Measurements from ENCODE around the gene C22orf31.

The C22orf31 gene

DNA sequence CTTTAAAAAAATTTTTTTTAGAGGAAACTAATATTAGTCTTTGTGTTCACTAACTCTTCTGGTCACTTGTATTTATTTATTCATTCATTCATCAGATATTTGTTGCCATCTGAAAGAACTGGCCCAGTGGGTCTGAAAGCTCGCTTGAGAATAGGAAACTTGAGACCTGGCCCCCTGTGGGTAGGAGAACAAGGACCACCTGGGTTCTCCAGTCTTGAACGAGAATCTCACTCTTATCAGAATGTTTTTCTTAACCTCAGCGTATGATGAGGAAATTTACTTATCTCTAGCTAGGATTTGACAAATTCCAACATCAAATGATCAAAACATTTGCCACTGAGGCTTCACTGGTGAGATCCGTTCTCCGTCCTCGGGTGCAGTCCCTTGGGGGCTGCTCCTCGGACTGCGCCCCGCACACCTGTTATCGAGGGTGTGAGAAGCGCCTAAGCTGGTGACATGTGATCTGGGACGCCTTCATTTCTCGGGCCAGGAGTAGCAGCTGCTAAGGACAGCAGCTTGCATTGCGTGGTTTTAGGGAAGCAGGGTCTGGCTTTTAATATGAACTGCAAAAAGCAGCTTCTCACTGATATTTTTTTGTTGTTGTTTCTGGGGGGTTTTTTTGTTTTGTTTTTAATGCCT lies 6.3 kb downstream of the C22orf31 start:
- Histone ChIP-seq H4K8ac (ENCODE audit: low read depth, low read length) (no peak overlapping the region), H2BK5ac (ENCODE audit: low read length) (no peak overlapping the region), H2BK120ac (ENCODE audit: low read depth, low read length) (no peak overlapping the region), H2BK12ac (ENCODE audit: low read length) (no peak overlapping the region), H3K4me2 (ENCODE audit: insufficient read depth, low read length, poor library complexity, severe bottlenecking) (no peak overlapping the region), H3K9me3 (replicated peaks in 1 of 2; ENCODE audit: control insufficient read depth in 2 of 2, insufficient read depth in 1 of 2, low read depth in 1 of 2, low read length in 2 of 2) (no peaks in the 10 kb centered on the region), H3K18ac (ENCODE audit: low read length) (no peak overlapping the region), H3K9ac (ENCODE audit: low read depth, low read length, poor library complexity) (no peak overlapping the region), H2AFZ (ENCODE audit: low read length) (no peak overlapping the region), H2BK15ac (ENCODE audit: low read length) (no peak overlapping the region), H3K36me3 (replicated peaks in 1 of 2; ENCODE audit: control insufficient read depth in 2 of 2, insufficient read depth in 2 of 2, low read length in 2 of 2) (peaks cover 8 to 39% of the 10 kb centered on the region in 2 donors), H4K91ac (ENCODE audit: low read depth, low read length, poor library complexity) (no peak overlapping the region), H3K23ac (ENCODE audit: low read depth, low read length, poor library complexity) (no peak overlapping the region), H3K4ac (ENCODE audit: low read length) (no peak overlapping the region), H3K14ac (ENCODE audit: low read length) (peak overlapping the region; percentile 39), H3K79me1 (ENCODE audit: low read depth, low read length) (no peaks in the 10 kb centered on the region), H2AK5ac (ENCODE audit: low read depth, low read length) (no peak overlapping the region), H3K27ac (replicated peaks; ENCODE audit: low read length) (no peak overlapping the region), H3K27me3 (ENCODE audit: control insufficient read depth in 3 of 3, insufficient read depth in 3 of 3, low read depth in 1 of 3, low read length in 3 of 3) (no peaks in the 10 kb centered on the region), H3K4me3 (ENCODE audit: low read length in 2 of 2) (no peak overlapping the region), H3K4me1 (ENCODE audit: control insufficient read depth in 2 of 2, insufficient read depth in 1 of 2, low read depth in 1 of 2, low read length in 2 of 2) (peaks cover 6 to 16% of the 10 kb centered on the region in 2 donors)
- no peak for DNase-seq (ENCODE audit: low spot score)
- WGBS, 2 donors (ENCODE audit: extremely low coverage in 2 of 2, insufficient read length in 2 of 2, insufficient replicate concordance in 1 of 2), result no CpG with 5 or more reads among the region's 14 CpGs

DNA sequence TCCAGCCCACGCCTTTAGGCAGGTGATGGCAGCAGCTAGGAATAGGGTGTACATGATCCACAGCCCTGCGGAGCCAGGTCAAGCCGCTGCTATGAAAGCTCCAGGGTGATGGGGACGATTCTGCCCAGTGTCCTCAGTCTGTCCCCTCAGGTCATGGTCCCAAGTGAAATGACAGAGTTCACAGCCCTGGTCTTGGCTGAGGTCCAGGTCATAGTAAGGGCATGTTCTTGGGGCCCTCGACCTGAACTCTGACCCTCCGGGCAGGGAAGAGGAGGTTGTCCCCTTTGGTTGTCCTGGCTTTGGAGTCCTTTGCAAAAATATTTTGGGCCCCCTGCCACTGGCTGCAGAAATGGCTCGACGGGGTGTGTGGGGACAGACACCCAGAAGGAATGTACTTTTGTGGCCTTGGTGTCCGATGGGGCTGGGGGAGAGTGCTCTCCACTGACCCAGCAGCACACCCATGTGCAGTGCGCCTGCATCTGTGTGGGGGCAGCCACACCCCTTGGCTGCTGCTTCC lies 7.3 kb downstream of the C22orf31 start:
- Histone ChIP-seq H3K4ac (ENCODE audit: low read length) (no peak overlapping the region), H3K23ac (ENCODE audit: low read depth, low read length, poor library complexity) (no peak overlapping the region), H3K9ac (ENCODE audit: low read depth, low read length, poor library complexity) (no peak overlapping the region), H3K9me3 (replicated peaks in 1 of 2; ENCODE audit: control insufficient read depth in 2 of 2, insufficient read depth in 1 of 2, low read depth in 1 of 2, low read length in 2 of 2) (no peaks in the 10 kb centered on the region), H3K27ac (replicated peaks; ENCODE audit: low read length) (no peak overlapping the region), H2BK15ac (ENCODE audit: low read length) (no peak overlapping the region), H3K27me3 (ENCODE audit: control insufficient read depth in 3 of 3, insufficient read depth in 3 of 3, low read depth in 1 of 3, low read length in 3 of 3) (no peaks in the 10 kb centered on the region), H3K79me1 (ENCODE audit: low read depth, low read length) (no peaks in the 10 kb centered on the region), H2BK12ac (ENCODE audit: low read length) (no peak overlapping the region), H3K4me2 (ENCODE audit: insufficient read depth, low read length, poor library complexity, severe bottlenecking) (no peak overlapping the region), H3K36me3 (replicated peaks in 1 of 2; ENCODE audit: control insufficient read depth in 2 of 2, insufficient read depth in 2 of 2, low read length in 2 of 2) (peaks cover 14 to 49% of the 10 kb centered on the region in 2 donors), H3K14ac (ENCODE audit: low read length) (no peak overlapping the region), H2BK120ac (ENCODE audit: low read depth, low read length) (no peak overlapping the region), H4K91ac (ENCODE audit: low read depth, low read length, poor library complexity) (no peak overlapping the region), H4K8ac (ENCODE audit: low read depth, low read length) (no peak overlapping the region), H2AK5ac (ENCODE audit: low read depth, low read length) (no peak overlapping the region), H3K18ac (ENCODE audit: low read length) (peak overlapping the region; percentile 55), H3K4me1 (ENCODE audit: control insufficient read depth in 2 of 2, insufficient read depth in 1 of 2, low read depth in 1 of 2, low read length in 2 of 2) (peaks cover 6 to 16% of the 10 kb centered on the region in 2 donors), H3K4me3 (ENCODE audit: low read length in 2 of 2) (no peak overlapping the region), H2BK5ac (ENCODE audit: low read length) (no peak overlapping the region), H2AFZ (ENCODE audit: low read length) (no peak overlapping the region)
- no CpG with 5 or more reads among the region's 10 CpGs for WGBS, 2 donors (ENCODE audit: extremely low coverage in 2 of 2, insufficient read length in 2 of 2, insufficient replicate concordance in 1 of 2)
- no peak for DNase-seq (ENCODE audit: low spot score)

DNA sequence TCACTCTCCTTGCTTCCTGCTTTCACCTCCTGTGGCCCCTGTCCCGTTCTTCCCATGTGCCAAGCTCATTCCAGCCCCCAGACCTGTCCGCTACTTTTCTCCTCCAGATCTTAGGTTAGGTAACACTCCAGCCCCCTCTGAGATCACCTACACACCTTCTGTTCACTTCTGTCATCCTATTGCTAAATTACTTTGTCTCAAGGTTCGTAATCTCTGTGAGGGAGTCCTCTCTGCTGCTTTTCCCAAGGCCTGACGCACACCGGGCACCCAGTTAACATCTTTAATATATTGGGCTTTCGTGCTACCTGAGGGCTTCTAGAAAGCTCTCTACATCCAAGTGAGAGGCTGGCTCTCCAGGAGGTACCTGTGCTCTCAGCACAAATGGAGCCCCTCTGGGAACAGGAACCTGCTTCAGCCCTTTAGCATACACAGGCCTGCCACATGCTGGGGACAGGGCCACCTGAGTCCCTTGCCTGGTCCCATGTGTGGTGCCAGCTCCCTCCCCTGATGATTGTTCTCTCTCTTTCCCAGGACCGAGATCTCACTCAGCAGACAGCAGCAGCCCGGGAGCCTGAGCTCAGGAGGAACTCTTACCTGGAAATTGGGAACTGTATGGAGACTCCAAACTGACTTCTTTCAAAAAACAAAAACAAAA lies 8.5 kb downstream of the C22orf31 start:
- no peak overlapping the region for H4K91ac ChIP-seq (ENCODE audit: low read depth, low read length, poor library complexity)
- no peak overlapping the region for H3K14ac ChIP-seq (ENCODE audit: low read length)
- H3K27ac ChIP-seq (replicated peaks; ENCODE audit: low read length), result no peak overlapping the region
- H3K4me3 ChIP-seq (ENCODE audit: low read length in 2 of 2), result no peak overlapping the region
- H3K27me3 ChIP-seq (ENCODE audit: control insufficient read depth in 3 of 3, insufficient read depth in 3 of 3, low read depth in 1 of 3, low read length in 3 of 3), result no peaks in the 10 kb centered on the region
- no peaks in the 10 kb centered on the region for H3K9me3 ChIP-seq (replicated peaks in 1 of 2; ENCODE audit: control insufficient read depth in 2 of 2, insufficient read depth in 1 of 2, low read depth in 1 of 2, low read length in 2 of 2)
- no peak overlapping the region for H3K18ac ChIP-seq (ENCODE audit: low read length)
- DNase-seq (ENCODE audit: low spot score), result no peak
- no peak overlapping the region for H3K23ac ChIP-seq (ENCODE audit: low read depth, low read length, poor library complexity)
- no peaks in the 10 kb centered on the region for H3K79me1 ChIP-seq (ENCODE audit: low read depth, low read length)
- no peak overlapping the region for H2AK5ac ChIP-seq (ENCODE audit: low read depth, low read length)
- no peak overlapping the region for H4K8ac ChIP-seq (ENCODE audit: low read depth, low read length)
- no peak overlapping the region for H2AFZ ChIP-seq (ENCODE audit: low read length)
- H2BK15ac ChIP-seq (ENCODE audit: low read length), result no peak overlapping the region
- H3K4ac ChIP-seq (ENCODE audit: low read length), result no peak overlapping the region
- H2BK120ac ChIP-seq (ENCODE audit: low read depth, low read length), result no peak overlapping the region
- H3K4me2 ChIP-seq (ENCODE audit: insufficient read depth, low read length, poor library complexity, severe bottlenecking), result no peak overlapping the region
- peak overlapping the region; percentile 50 for H3K9ac ChIP-seq (ENCODE audit: low read depth, low read length, poor library complexity)
- H3K4me1 ChIP-seq (ENCODE audit: control insufficient read depth in 2 of 2, insufficient read depth in 1 of 2, low read depth in 1 of 2, low read length in 2 of 2), result peaks cover 6 to 16% of the 10 kb centered on the region in 2 donors
- H2BK12ac ChIP-seq (ENCODE audit: low read length), result no peak overlapping the region
- no CpG with 5 or more reads among the region's 8 CpGs for WGBS, 2 donors (ENCODE audit: extremely low coverage in 2 of 2, insufficient read length in 2 of 2, insufficient replicate concordance in 1 of 2)
- no peak overlapping the region for H2BK5ac ChIP-seq (ENCODE audit: low read length)
- H3K36me3 ChIP-seq (replicated peaks in 1 of 2; ENCODE audit: control insufficient read depth in 2 of 2, insufficient read depth in 2 of 2, low read length in 2 of 2), result peaks cover 22 to 60% of the 10 kb centered on the region in 2 donors

DNA sequence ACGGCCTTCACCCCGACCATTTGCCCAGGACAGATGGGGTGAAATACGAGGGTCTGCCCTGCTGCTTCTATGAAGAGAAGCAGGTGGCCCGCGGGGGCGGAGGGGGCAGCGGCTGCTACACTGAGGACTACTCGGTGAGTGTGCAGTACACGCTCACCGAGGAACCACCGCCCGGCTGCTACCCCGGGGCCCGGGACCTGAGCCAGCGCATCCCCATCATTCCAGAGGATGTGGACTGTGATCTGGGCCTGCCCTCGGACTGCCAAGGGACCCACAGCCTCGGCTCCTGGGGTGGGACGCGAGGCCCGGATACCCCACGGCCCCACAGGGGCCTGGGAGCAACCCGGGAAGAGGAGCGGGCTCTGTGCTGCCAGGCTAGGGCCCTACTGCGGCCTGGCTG lies 11.2 kb downstream of the C22orf31 start:
- Histone ChIP-seq H2BK120ac (ENCODE audit: low read depth, low read length) (no peak overlapping the region), H3K4ac (ENCODE audit: low read length) (no peak overlapping the region), H2BK15ac (ENCODE audit: low read length) (no peak overlapping the region), H3K27ac (replicated peaks; ENCODE audit: low read length) (no peak overlapping the region), H3K4me2 (ENCODE audit: insufficient read depth, low read length, poor library complexity, severe bottlenecking) (no peak overlapping the region), H3K4me1 (ENCODE audit: control insufficient read depth in 2 of 2, insufficient read depth in 1 of 2, low read depth in 1 of 2, low read length in 2 of 2) (peaks cover 2 to 15% of the 10 kb centered on the region in 2 donors), H3K23ac (ENCODE audit: low read depth, low read length, poor library complexity) (peak overlapping the region; percentile 40), H3K14ac (ENCODE audit: low read length) (no peak overlapping the region), H3K18ac (ENCODE audit: low read length) (no peak overlapping the region), H3K36me3 (replicated peaks in 1 of 2; ENCODE audit: control insufficient read depth in 2 of 2, insufficient read depth in 2 of 2, low read length in 2 of 2) (peaks cover 40 to 87% of the 10 kb centered on the region in 2 donors), H3K4me3 (ENCODE audit: low read length in 2 of 2) (no peak overlapping the region), H2BK5ac (ENCODE audit: low read length) (peak overlapping the region; percentile 15), H2AK5ac (ENCODE audit: low read depth, low read length) (no peak overlapping the region), H3K9ac (ENCODE audit: low read depth, low read length, poor library complexity) (no peak overlapping the region), H3K9me3 (replicated peaks in 1 of 2; ENCODE audit: control insufficient read depth in 2 of 2, insufficient read depth in 1 of 2, low read depth in 1 of 2, low read length in 2 of 2) (no peaks in the 10 kb centered on the region), H4K8ac (ENCODE audit: low read depth, low read length) (no peak overlapping the region), H3K27me3 (ENCODE audit: control insufficient read depth in 3 of 3, insufficient read depth in 3 of 3, low read depth in 1 of 3, low read length in 3 of 3) (no peaks in the 10 kb centered on the region), H2AFZ (ENCODE audit: low read length) (no peak overlapping the region), H4K91ac (ENCODE audit: low read depth, low read length, poor library complexity) (no peak overlapping the region), H3K79me1 (ENCODE audit: low read depth, low read length) (no peaks in the 10 kb centered on the region), H2BK12ac (ENCODE audit: low read length) (no peak overlapping the region)
- WGBS, 2 donors (ENCODE audit: extremely low coverage in 2 of 2, insufficient read length in 2 of 2, insufficient replicate concordance in 1 of 2), result no CpG with 5 or more reads among the region's 24 CpGs
- DNase-seq (ENCODE audit: low spot score), result no peak

Data from neuronal stem cell (in vitro differentiated cells).